Measurements from ENCODE around the gene USP32. TPM values are rescaled to one million over a fixed set of nuclear protein-coding genes. Genes with fewer than 3 reads are reported as not detected.

The USP32 gene
- total and polyA plus RNA-seq, 10 of the 15 experiments (the other 5 are each of a cell fraction or from before 2014, with no cell fraction given): 7.8 to 37.3 (median 25.5) TPM

DNA sequence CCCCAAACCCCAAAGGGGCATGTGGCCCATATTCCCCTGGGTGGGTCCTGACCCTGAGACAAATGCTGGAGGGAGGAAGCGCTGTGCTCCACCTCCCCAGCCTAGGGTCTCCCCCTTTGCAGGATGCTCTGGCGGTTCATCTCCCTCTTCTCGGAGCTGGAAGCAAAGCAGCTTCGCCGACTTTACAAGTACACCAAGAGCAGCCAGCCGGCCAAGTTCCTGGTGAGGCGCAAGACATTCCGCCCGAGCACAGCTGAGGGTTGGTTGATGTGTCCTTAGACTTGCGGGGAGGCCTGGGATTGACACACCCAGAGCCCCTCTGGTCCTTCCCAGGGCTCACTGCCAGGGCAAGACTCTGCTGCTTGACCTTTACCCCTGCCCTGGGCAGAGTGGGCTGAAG lies 34.7 kb upstream of the USP32 start:
- TF ChIP-seq IKZF2 (IDR thresholded peaks at IDR 0.05): no peak
- TF ChIP-seq IRF4 (IDR thresholded peaks at IDR 0.05; ENCODE audit: low read depth, low read length): no peak
- no peak for TF ChIP-seq ZNF217 (IDR thresholded peaks at IDR 0.05)
- TF ChIP-seq CREB1 (IDR thresholded peaks at IDR 0.05; ENCODE audit: low read depth): no peak
- TF ChIP-seq TARDBP (IDR thresholded peaks at IDR 0.05; ENCODE audit: borderline replicate concordance): no peak
- no peak for TF ChIP-seq RELA (IDR thresholded peaks at IDR 0.05; ENCODE audit: borderline replicate concordance, partially characterized antibody)
- TF ChIP-seq, protein P1, sequence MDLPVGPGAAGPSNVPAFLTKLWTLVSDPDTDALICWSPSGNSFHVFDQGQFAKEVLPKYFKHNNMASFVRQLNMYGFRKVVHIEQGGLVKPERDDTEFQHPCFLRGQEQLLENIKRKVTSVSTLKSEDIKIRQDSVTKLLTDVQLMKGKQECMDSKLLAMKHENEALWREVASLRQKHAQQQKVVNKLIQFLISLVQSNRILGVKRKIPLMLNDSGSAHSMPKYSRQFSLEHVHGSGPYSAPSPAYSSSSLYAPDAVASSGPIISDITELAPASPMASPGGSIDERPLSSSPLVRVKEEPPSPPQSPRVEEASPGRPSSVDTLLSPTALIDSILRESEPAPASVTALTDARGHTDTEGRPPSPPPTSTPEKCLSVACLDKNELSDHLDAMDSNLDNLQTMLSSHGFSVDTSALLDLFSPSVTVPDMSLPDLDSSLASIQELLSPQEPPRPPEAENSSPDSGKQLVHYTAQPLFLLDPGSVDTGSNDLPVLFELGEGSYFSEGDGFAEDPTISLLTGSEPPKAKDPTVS (IDR thresholded peaks at IDR 0.05; ENCODE audit: low read depth, low read length): no peak
- TF ChIP-seq, protein P2, sequence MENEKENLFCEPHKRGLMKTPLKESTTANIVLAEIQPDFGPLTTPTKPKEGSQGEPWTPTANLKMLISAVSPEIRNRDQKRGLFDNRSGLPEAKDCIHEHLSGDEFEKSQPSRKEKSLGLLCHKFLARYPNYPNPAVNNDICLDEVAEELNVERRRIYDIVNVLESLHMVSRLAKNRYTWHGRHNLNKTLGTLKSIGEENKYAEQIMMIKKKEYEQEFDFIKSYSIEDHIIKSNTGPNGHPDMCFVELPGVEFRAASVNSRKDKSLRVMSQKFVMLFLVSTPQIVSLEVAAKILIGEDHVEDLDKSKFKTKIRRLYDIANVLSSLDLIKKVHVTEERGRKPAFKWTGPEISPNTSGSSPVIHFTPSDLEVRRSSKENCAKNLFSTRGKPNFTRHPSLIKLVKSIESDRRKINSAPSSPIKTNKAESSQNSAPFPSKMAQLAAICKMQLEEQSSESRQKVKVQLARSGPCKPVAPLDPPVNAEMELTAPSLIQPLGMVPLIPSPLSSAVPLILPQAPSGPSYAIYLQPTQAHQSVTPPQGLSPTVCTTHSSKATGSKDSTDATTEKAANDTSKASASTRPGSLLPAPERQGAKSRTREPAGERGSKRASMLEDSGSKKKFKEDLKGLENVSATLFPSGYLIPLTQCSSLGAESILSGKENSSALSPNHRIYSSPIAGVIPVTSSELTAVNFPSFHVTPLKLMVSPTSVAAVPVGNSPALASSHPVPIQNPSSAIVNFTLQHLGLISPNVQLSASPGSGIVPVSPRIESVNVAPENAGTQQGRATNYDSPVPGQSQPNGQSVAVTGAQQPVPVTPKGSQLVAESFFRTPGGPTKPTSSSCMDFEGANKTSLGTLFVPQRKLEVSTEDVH (IDR thresholded peaks at IDR 0.05; ENCODE audit: low read depth, partially characterized antibody): no peak
- no peak for TF ChIP-seq NR2C2 (IDR thresholded peaks at IDR 0.05; ENCODE audit: borderline replicate concordance, control insufficient read depth, insufficient read length, low read depth)
- no peak for TF ChIP-seq HCFC1 (IDR thresholded peaks at IDR 0.05; ENCODE audit: low read length)
- TF ChIP-seq ZBTB4 (CRISPR knock-in tag; IDR thresholded peaks at IDR 0.05): no peak
- TF ChIP-seq ZNF24 (IDR thresholded peaks at IDR 0.05): no peak
- TF ChIP-seq SMC3 (IDR thresholded peaks at IDR 0.05; ENCODE audit: borderline replicate concordance, low read length): no peak
- TF ChIP-seq BRCA1 (IDR thresholded peaks at IDR 0.05; ENCODE audit: low read depth, low read length): no peak
- Histone ChIP-seq H3K9ac (ENCODE audit: control insufficient read depth, insufficient read depth, low read length) (no peak overlapping the region), H3K79me2 (ENCODE audit: control insufficient read depth, insufficient read depth, low read length) (no peaks in the 10 kb centered on the region), H3K27me3 (replicated peaks in 1 of 2; ENCODE audit: control insufficient read depth in 2 of 2, insufficient read depth in 2 of 2, low read length in 1 of 2) (no peaks in the 10 kb centered on the region), H3K27ac (ENCODE audit: control insufficient read depth, insufficient read depth) (no peak overlapping the region), H3K9me3 (replicated peaks; ENCODE audit: control insufficient read depth, insufficient read depth, low read length) (no peaks in the 10 kb centered on the region; the same call in 2 of the 3 replicates), H4K20me1 (ENCODE audit: control insufficient read depth, insufficient read depth) (no peaks in the 10 kb centered on the region), H3K4me1 (ENCODE audit: control insufficient read depth, insufficient read depth, low read length) (no peaks in the 10 kb centered on the region), H3K4me3 (no peak overlapping the region), H2AFZ (ENCODE audit: control insufficient read depth, low read depth, low read length) (no peak overlapping the region), H3K4me2 (ENCODE audit: control insufficient read depth, insufficient read depth) (no peak overlapping the region), H3K36me3 (ENCODE audit: control insufficient read depth in 2 of 2, insufficient read depth in 2 of 2, low read length in 1 of 2) (no peaks in the 10 kb centered on the region)
- ChIA-PET SMC1A (ENCODE audit: uncharacterized antibody, unreplicated experiment) (interaction anchor here (1.2 kb wide), 1 partner anchor 354 kb away, joined by 3 read pairs; no protein-coding TSS in a partner anchor), CTCF (no interaction called here), POLR2A (no interaction called here), RAD21 (ENCODE audit: unreplicated experiment) (interaction anchor here (2.4 kb wide), 1 partner anchor 195 kb away, joined by 9 read pairs; no protein-coding TSS in a partner anchor)
- WGBS (ENCODE audit: insufficient coverage, insufficient replicate concordance, low lambda C conversion rate, missing lambda C conversion rate): 57% methylated on average over 10 of the region's 10 CpGs
- in situ Hi-C loops (cut with MboI) (loop anchor here (10.0 kb wide), 1 partner anchor 282 kb away; the partner anchor contains the start of gene CA4), intact Hi-C loops (cut with micrococcal nuclease; ENCODE audit: unreplicated experiment) (no loop called here)
- DNase-seq (ENCODE audit: low read depth, low spot score) (no peak), FAIRE-seq (no peak), ATAC-seq (no peak)
- BruUV-seq (replicated peaks): no TSS peak

All from GM12878 (cell line).